Breast epithelium (tissue), 3 donors: ENCODE measurements around the gene LDLRAD3.

Experiments used
- POLR2A ChIP-seq: fragments of 450-650 bp; IDR thresholded peaks from one replicate; pipeline ENCODE4 v1.6.1; 2016; ENCODE audit warnings: antibody characterized with exemption, mild to moderate bottlenecking, moderate library complexity
- POLR2AphosphoS5 ChIP-seq, 3 donors: sonication (generic); formaldehyde crosslinking; IDR thresholded peaks; one replicate each; pipeline ENCODE4 v1.6.1; 2017; ENCODE audit warnings: antibody characterized with exemption in 3 of 3
- TF ChIP-seq, protein P1 (sequence below), 3 donors: fragments of 450-650 bp; IDR thresholded peaks; one replicate each; pipeline ENCODE4 v1.5.1; 2016 to 2017; ENCODE audit warnings: antibody characterized with exemption in 3 of 3, mild to moderate bottlenecking in 3 of 3, moderate library complexity in 3 of 3

DNA sequence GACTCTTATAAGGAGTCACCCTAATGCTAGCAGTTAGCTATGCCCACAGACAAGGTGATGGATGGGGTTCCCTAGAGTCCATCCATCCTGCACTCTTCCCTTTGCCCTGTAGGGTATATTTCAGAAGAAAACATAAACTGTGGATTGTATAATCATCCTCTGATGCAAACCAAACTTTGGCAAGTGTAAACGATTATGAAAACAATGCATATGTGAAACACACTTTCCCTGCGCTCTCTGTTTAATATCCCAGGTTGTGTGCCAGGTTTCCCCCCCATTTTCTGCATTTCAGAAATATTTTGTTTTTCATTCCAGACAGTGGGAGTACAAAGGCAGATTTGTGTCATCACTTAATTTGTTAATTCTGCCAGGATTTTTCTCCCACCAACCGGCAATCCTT, 110.0 kb downstream of the LDLRAD3 start:
- TF ChIP-seq, protein P1, sequence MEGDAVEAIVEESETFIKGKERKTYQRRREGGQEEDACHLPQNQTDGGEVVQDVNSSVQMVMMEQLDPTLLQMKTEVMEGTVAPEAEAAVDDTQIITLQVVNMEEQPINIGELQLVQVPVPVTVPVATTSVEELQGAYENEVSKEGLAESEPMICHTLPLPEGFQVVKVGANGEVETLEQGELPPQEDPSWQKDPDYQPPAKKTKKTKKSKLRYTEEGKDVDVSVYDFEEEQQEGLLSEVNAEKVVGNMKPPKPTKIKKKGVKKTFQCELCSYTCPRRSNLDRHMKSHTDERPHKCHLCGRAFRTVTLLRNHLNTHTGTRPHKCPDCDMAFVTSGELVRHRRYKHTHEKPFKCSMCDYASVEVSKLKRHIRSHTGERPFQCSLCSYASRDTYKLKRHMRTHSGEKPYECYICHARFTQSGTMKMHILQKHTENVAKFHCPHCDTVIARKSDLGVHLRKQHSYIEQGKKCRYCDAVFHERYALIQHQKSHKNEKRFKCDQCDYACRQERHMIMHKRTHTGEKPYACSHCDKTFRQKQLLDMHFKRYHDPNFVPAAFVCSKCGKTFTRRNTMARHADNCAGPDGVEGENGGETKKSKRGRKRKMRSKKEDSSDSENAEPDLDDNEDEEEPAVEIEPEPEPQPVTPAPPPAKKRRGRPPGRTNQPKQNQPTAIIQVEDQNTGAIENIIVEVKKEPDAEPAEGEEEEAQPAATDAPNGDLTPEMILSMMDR (IDR thresholded peaks at IDR 0.05): no peak
- no peak for TF ChIP-seq POLR2AphosphoS5 (IDR thresholded peaks at IDR 0.05)
- no peak for TF ChIP-seq POLR2A
